Breast epithelium (tissue), 4 donors: ENCODE data around the gene TXLNG. TPM values are rescaled to one million over a fixed set of nuclear protein-coding genes. Genes with fewer than 3 reads are reported as not detected.
"Not testable (repeated sequence)": the region's sequence is repeated elsewhere in the genome, so short reads cannot be mapped to it uniquely, and the experiment has no call there.

ENCODE experiments used
- DNase-seq, 2 donors: peaks; one replicate each; pipeline ENCODE4 v3.0.0-alpha.2; 2019; ENCODE audit warnings: low spot score in 2 of 2
- H3K27ac ChIP-seq, 2 donors: fragments of 200-600 bp; sonication (generic) in 1 of 2; one replicate each; pipeline ENCODE4 v1.5.1; 2016 to 2019; ENCODE audit warnings: mild to moderate bottlenecking in 1 of 2
- H3K27me3 ChIP-seq, 2 donors: fragments of 200-600 bp; sonication (generic) in 1 of 2; one replicate each; pipeline versions ENCODE4 v1.5.1 to v1.6.0; 2017 to 2019; ENCODE audit warnings: control low read depth in 1 of 2, mild to moderate bottlenecking in 1 of 2
- H3K36me3 ChIP-seq: fragments of 200-600 bp; one replicate; pipeline ENCODE4 v1.5.1; 2019
- H3K4me1 ChIP-seq, 2 donors: fragments of 200-600 bp; sonication (generic); one replicate each; pipeline ENCODE4 v1.5.1; 2016 to 2019; ENCODE audit warnings: control low read depth in 1 of 2
- H3K4me3 ChIP-seq, 3 donors: fragments of 200-600 bp; sonication (generic); 1 replicate in 2 of 3; 2 replicates in 1 of 3; pipeline ENCODE4 v1.5.1; 2016 to 2019; ENCODE audit warnings: mild to moderate bottlenecking in 3 of 3, moderate library complexity in 2 of 3
- H3K9me3 ChIP-seq, 2 donors: fragments of 200-600 bp; sonication (generic) in 1 of 2; one replicate each; pipeline ENCODE4 v1.5.1; 2016 to 2019; ENCODE audit warnings: control low read depth in 1 of 2
- CTCF ChIP-seq, 3 donors: fragments of 450-650 bp; IDR thresholded peaks; one replicate each; pipeline ENCODE4 v1.5.1; 2016 to 2017; ENCODE audit warnings: antibody characterized with exemption in 3 of 3, mild to moderate bottlenecking in 3 of 3, moderate library complexity in 3 of 3
- POLR2A ChIP-seq: fragments of 450-650 bp; IDR thresholded peaks from one replicate; pipeline ENCODE4 v1.6.1; 2016; ENCODE audit warnings: antibody characterized with exemption, mild to moderate bottlenecking, moderate library complexity
- POLR2AphosphoS5 ChIP-seq, 3 donors: sonication (generic); formaldehyde crosslinking; IDR thresholded peaks; one replicate each; pipeline ENCODE4 v1.6.1; 2017; ENCODE audit warnings: antibody characterized with exemption in 3 of 3
- intact Hi-C: fragments of 100-400 bp; cut with DNase I; formaldehyde crosslinking; loops from one replicate; pipeline ENCODE4 v1.15.1; 2023; ENCODE audit warnings: low total_unique reads
- total RNA-seq, 3 donors: library from RNA; depleted of rRNA; stranded (reverse); fragments of >200 nt; gene quantifications; one replicate each; pipeline ENCODE4 v1.1.0, GENCODE V29; 2016

TXLNG gene
- total RNA-seq, 3 donors from 2014 or later: 23.7 to 31.5 (median 25.2) TPM

DNA sequence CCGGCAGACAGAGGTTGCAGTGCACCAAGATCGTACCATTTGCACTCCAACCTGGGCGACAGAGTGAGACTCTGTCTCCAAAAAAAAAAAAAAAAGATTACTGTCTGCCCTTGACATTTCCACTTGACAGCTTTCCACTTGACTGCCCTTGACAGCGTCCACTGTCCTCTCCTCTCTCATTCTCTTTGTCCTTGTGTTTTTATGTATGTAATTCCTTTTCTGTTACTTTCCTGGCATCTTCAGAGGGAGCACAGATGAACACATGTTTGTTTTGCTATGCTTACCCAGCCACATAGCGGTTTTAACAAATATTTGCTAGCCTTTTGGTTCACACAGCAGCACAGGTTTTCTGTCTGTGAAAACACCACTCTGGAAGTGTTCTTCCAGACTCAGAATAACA, 40.6 kb upstream of the TXLNG start:
- Histone ChIP-seq H3K4me3 (no peak overlapping the region), H3K27ac (no peak overlapping the region), H3K4me1 (no peaks in the 10 kb centered on the region), H3K36me3 (peaks cover 9% of the 10 kb centered on the region), H3K9me3 (no peaks in the 10 kb centered on the region), H3K27me3 (no peaks in the 10 kb centered on the region)
- DNase-seq: no peak
- intact Hi-C loops: loop anchor here (2.0 kb wide), 1 partner anchor 73 kb away; no protein-coding TSS in a partner anchor
- no peak for TF ChIP-seq CTCF (IDR thresholded peaks at IDR 0.05)
- TF ChIP-seq POLR2AphosphoS5 (IDR thresholded peaks at IDR 0.05): no peak
- no peak for TF ChIP-seq POLR2A

- Histone ChIP-seq H3K27me3 (no peaks in the 10 kb centered on the region), H3K36me3 (peaks cover 9% of the 10 kb centered on the region), H3K4me3 (no peak overlapping the region), H3K9me3 (no peaks in the 10 kb centered on the region), H3K27ac (no peak overlapping the region), H3K4me1 (no peaks in the 10 kb centered on the region)
- intact Hi-C loops: no loop called here
- DNase-seq: no peak
- TF ChIP-seq POLR2A (no peak), CTCF (IDR thresholded peaks at IDR 0.05) (no peak), POLR2AphosphoS5 (IDR thresholded peaks at IDR 0.05) (no peak)
Measured at GRCh38 chrX:16748425-16748824, 37.8 kb upstream of the TXLNG start.

DNA sequence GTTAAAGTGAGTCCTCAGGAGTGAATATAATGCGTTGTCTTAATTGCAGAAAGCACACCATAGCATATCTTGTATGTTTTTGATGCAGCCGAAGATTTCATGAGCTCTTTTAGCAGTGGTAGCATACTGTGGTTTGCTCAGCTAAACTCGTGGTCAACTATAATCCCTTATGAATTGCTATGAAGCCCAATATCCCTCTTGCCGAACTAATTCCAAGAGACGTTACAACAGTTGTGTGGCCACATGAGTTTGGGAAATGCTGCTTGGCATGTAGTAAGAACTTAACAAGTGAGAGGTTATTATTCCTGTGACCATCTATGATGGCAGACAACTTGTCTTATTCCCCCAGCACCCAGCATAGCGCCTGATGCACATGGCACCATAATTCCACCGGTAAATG, 36.1 kb upstream of the TXLNG start:
- Histone ChIP-seq H3K27ac (no peak overlapping the region), H3K27me3 (no peaks in the 10 kb centered on the region), H3K4me3 (no peak overlapping the region), H3K36me3 (peaks cover 4% of the 10 kb centered on the region), H3K9me3 (no peaks in the 10 kb centered on the region), H3K4me1 (no peaks in the 10 kb centered on the region)
- intact Hi-C loops: no loop called here
- TF ChIP-seq POLR2AphosphoS5 (IDR thresholded peaks at IDR 0.05) (no peak), CTCF (IDR thresholded peaks at IDR 0.05) (no peak), POLR2A (no peak)
- DNase-seq: no peak

DNA sequence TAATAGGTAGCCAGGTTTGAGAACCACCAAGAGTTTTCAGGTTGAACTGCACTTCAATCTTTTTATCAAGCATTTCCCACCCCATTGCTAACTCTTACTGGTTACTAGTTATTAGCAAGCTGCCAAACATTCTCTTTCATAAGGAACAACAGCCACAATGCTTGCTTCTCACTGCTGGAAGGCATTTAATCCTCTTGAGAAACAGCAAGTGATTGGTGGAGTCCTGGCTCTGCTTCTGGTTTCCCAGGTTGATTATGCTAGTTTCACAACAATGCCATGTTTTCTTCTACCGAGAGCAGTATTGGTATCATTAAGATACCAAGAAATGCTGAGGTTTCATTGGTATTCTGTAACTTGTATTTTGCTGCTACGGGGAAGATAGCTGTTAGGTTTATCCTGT, 32.2 kb upstream of the TXLNG start:
- intact Hi-C loops: no loop called here
- TF ChIP-seq POLR2A (no peak), POLR2AphosphoS5 (IDR thresholded peaks at IDR 0.05) (no peak), CTCF (IDR thresholded peaks at IDR 0.05) (no peak)
- Histone ChIP-seq H3K27me3 (no peaks in the 10 kb centered on the region), H3K36me3 (no peaks in the 10 kb centered on the region), H3K4me1 (no peaks in the 10 kb centered on the region), H3K27ac (no peak overlapping the region), H3K9me3 (no peaks in the 10 kb centered on the region), H3K4me3 (no peak overlapping the region)
- DNase-seq: no peak

GRCh38 chrX:16756724-16757123, 29.5 kb upstream of the TXLNG start:
- intact Hi-C loops: no loop called here
- no peaks in the 10 kb centered on the region for H3K36me3 ChIP-seq

DNA sequence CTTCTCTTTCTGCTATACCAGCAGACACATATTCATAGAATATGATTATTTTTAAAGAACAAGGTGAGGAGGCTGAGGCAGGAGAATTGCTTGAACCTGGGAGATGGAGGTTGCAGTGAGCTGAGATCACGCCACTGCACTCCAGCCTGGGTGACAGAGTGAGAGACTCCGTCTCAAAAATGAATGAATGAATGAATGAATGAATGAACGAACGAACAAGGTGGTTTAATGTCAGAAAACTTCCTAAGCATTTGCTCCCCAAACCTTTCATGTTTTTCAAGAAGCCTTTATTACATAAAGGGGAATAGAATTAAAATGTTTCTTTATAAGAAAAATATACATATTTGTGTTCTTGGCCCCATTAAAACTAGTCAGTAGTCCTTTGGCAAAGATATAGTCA, 24.8 kb upstream of the TXLNG start:
- DNase-seq, H3K4me1 ChIP-seq, H3K36me3 ChIP-seq, H3K27me3 ChIP-seq, intact Hi-C loops, H3K4me3 ChIP-seq, H3K9me3 ChIP-seq, H3K27ac ChIP-seq: not testable (repeated sequence)

More at GRCh38 chrX:16756724-16757123, 29.5 kb upstream of the TXLNG start:
- Histone ChIP-seq H3K27me3 (no peaks in the 10 kb centered on the region), H3K9me3 (no peaks in the 10 kb centered on the region), H3K27ac (no peak overlapping the region), H3K4me3 (no peak overlapping the region), H3K4me1 (no peaks in the 10 kb centered on the region)
- DNase-seq: no peak
- no peak for TF ChIP-seq POLR2A
- no peak for TF ChIP-seq POLR2AphosphoS5 (IDR thresholded peaks at IDR 0.05)
- TF ChIP-seq CTCF (IDR thresholded peaks at IDR 0.05): no peak
